ENCODE results near the gene CDH13.

DNA sequence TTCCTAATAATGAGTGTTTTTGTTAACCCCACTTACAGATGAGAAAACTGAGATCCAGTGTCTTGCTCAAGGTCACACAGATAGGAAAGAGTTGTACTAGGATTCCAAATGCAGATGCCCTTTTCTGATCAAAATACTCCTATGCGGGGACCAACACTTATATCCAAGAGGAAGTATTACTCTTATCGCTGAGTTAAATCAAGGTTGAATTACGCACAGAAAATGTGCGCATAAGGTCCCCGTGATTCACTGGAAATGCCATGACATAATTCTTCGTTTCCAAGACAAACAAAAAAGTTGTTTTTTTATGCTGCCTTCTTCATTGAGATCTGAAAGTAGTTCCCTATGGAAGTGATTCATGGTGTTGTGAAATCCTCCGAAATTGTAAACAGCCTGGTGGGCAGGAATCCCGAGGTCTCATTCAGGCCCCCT lies 717.2 kb downstream of the CDH13 start:
- TF ChIP-seq, protein P1, sequence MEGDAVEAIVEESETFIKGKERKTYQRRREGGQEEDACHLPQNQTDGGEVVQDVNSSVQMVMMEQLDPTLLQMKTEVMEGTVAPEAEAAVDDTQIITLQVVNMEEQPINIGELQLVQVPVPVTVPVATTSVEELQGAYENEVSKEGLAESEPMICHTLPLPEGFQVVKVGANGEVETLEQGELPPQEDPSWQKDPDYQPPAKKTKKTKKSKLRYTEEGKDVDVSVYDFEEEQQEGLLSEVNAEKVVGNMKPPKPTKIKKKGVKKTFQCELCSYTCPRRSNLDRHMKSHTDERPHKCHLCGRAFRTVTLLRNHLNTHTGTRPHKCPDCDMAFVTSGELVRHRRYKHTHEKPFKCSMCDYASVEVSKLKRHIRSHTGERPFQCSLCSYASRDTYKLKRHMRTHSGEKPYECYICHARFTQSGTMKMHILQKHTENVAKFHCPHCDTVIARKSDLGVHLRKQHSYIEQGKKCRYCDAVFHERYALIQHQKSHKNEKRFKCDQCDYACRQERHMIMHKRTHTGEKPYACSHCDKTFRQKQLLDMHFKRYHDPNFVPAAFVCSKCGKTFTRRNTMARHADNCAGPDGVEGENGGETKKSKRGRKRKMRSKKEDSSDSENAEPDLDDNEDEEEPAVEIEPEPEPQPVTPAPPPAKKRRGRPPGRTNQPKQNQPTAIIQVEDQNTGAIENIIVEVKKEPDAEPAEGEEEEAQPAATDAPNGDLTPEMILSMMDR (IDR thresholded peaks at IDR 0.05): no peak
- TF ChIP-seq POLR2AphosphoS5 (IDR thresholded peaks at IDR 0.05) (no peak), POLR2A (IDR thresholded peaks at IDR 0.05; ENCODE audit: low read depth) (no peak)

Data from esophagus muscularis mucosa (tissue), 3 donors.